ENCODE measurements around the gene MEIKIN.

Gene MEIKIN

DNA sequence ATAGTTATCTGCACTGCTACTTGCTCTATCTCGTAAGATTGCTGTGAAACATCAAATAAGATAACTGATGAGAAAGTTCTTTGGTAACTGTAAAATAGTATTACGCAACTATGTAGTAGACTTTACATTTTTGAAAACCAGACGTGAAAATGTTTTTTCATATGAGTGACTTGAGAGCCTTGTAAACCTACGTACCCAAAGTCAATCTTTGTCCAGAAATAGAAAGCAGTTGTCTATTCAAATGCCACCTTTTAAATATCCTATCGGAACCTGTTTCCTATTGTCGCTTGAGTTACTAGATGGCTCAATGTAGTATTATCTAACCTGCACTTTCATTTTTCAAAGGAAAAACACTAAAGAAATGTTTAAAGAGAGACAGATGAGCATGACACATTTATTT is 150.2 kb downstream of the MEIKIN start:
- H3K27ac ChIP-seq (ENCODE audit: insufficient read depth in 1 of 2, low read depth in 1 of 2, low read length in 2 of 2, poor library complexity in 1 of 2, severe bottlenecking in 2 of 2), result peak overlapping the region; percentile 98 to 99
- H3K4me1 ChIP-seq (ENCODE audit: control extremely low read depth in 1 of 4, control insufficient read depth in 4 of 4, insufficient read depth in 4 of 4, low read length in 3 of 4), result peaks cover 17 to 41% (median 31%) of the 10 kb centered on the region in 4 experiments
- H3K36me3 ChIP-seq (ENCODE audit: control insufficient read depth in 4 of 4, insufficient read depth in 4 of 4, low read length in 3 of 4), result peaks cover 0 to 16% (median 0%) of the 10 kb centered on the region in 4 experiments
- ChIA-PET CTCF (interaction anchor here (0.7 to 1.0 kb wide), 2 partner anchors 21 to 196 kb away, joined by 3 to 4 read pairs; no protein-coding TSS in a partner anchor), POLR2A (interaction anchor here (1.0 kb wide), 1 partner anchor 88 kb away, joined by 3 read pairs; no protein-coding TSS in a partner anchor)
- peak in 1 of 3 donors; percentile 34 for DNase-seq
- H3K27me3 ChIP-seq (replicated peaks in 2 of 5; ENCODE audit: control insufficient read depth in 4 of 5, insufficient read depth in 5 of 5, low read length in 4 of 5), result no peaks in the 10 kb centered on the region
- no peaks in the 10 kb centered on the region for H3K9me3 ChIP-seq (ENCODE audit: control extremely low read depth in 1 of 5, control insufficient read depth in 4 of 5, insufficient read depth in 2 of 5, low read depth in 1 of 5, low read length in 4 of 5)
- peak overlapping the region in 6 of 7 experiments; percentile 86 to 99 (median 94) for H3K4me3 ChIP-seq (ENCODE audit: control insufficient read depth in 1 of 7, extremely low read depth in 1 of 7, insufficient read depth in 4 of 7, low read depth in 2 of 7, low read length in 6 of 7)
- no CpG with 5 or more reads among the region's 6 CpGs for WGBS (ENCODE audit: insufficient coverage)

DNA sequence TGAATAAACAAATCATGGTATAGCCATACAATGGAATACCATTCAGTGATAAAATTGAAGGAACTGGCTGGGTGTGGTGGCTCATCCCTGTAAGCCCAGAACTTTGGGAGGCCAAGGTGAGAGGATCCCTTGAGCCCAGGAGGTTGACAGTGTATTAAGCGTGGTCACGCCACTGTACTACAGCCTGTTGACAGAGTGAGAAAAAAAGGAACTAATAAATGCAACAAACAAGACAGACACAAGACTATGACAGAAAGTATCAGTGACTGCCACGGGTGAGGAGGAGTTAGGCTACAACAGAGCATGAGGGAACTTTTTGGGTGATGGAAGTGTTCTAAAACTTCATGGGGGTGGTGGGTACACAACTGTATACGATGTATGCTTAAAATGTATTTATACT is 150.9 kb downstream of the MEIKIN start:
- peak overlapping the region in 6 of 7 experiments; percentile 86 to 99 (median 94) for H3K4me3 ChIP-seq (ENCODE audit: control insufficient read depth in 1 of 7, extremely low read depth in 1 of 7, insufficient read depth in 4 of 7, low read depth in 2 of 7, low read length in 6 of 7)
- CTCF ChIA-PET, result interaction anchor here (0.7 to 1.0 kb wide), 2 partner anchors 21 to 196 kb away, joined by 3 to 4 read pairs; no protein-coding TSS in a partner anchor
- POLR2A ChIA-PET, result interaction anchor here (1.0 kb wide), 1 partner anchor 88 kb away, joined by 3 read pairs; no protein-coding TSS in a partner anchor
- H3K27me3 ChIP-seq (replicated peaks in 2 of 5; ENCODE audit: control insufficient read depth in 4 of 5, insufficient read depth in 5 of 5, low read length in 4 of 5), result no peaks in the 10 kb centered on the region
- peaks cover 0 to 16% (median 0%) of the 10 kb centered on the region in 4 experiments for H3K36me3 ChIP-seq (ENCODE audit: control insufficient read depth in 4 of 4, insufficient read depth in 4 of 4, low read length in 3 of 4)
- H3K4me1 ChIP-seq (ENCODE audit: control extremely low read depth in 1 of 4, control insufficient read depth in 4 of 4, insufficient read depth in 4 of 4, low read length in 3 of 4), result peaks cover 17 to 41% (median 32%) of the 10 kb centered on the region in 4 experiments
- peak; percentile 38 to 81 (median 73) for DNase-seq
- no peaks in the 10 kb centered on the region for H3K9me3 ChIP-seq (ENCODE audit: control extremely low read depth in 1 of 5, control insufficient read depth in 4 of 5, insufficient read depth in 2 of 5, low read depth in 1 of 5, low read length in 4 of 5)
- 60% methylated on average over 1 of the region's 4 CpGs for WGBS (ENCODE audit: insufficient coverage)
- peak overlapping the region in 1 of 2 experiments; percentile 99 for H3K27ac ChIP-seq (ENCODE audit: insufficient read depth in 1 of 2, low read depth in 1 of 2, low read length in 2 of 2, poor library complexity in 1 of 2, severe bottlenecking in 2 of 2)

DNA sequence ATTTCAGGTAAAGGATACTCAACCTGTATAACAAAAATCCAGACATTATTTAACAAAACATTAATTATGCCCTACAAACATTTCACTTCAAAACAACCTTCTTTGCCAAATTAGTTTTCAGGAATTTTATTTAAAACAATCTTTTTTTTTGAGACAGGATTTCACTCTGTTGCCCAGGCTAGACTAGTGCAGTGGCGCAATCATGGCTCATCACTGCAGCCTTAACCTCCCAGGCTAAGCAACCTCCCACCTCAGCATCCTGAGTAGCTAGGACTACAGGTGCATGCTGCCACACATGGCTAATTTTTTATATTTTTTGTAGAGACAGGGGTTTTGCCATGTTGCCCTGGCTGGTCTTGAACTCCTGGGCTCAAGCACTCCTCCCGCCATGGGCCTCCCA is 152.6 kb downstream of the MEIKIN start:
- no peak overlapping the region for H3K27ac ChIP-seq (ENCODE audit: insufficient read depth in 1 of 2, low read depth in 1 of 2, low read length in 2 of 2, poor library complexity in 1 of 2, severe bottlenecking in 2 of 2)
- H3K4me1 ChIP-seq (ENCODE audit: control extremely low read depth in 1 of 4, control insufficient read depth in 4 of 4, insufficient read depth in 4 of 4, low read length in 3 of 4), result peaks cover 17 to 40% (median 31%) of the 10 kb centered on the region in 4 experiments
- no peak overlapping the region for H3K4me3 ChIP-seq (ENCODE audit: control insufficient read depth in 1 of 7, extremely low read depth in 1 of 7, insufficient read depth in 4 of 7, low read depth in 2 of 7, low read length in 6 of 7)
- no peak for DNase-seq
- WGBS (ENCODE audit: insufficient coverage), result 100% methylated on average over 1 of the region's 2 CpGs
- CTCF ChIA-PET, result interaction anchor here (0.7 to 0.9 kb wide), 3 partner anchors 36 to 217 kb away, joined by 3 to 4 read pairs (median 3); no protein-coding TSS in a partner anchor
- no peaks in the 10 kb centered on the region for H3K27me3 ChIP-seq (replicated peaks in 2 of 5; ENCODE audit: control insufficient read depth in 4 of 5, insufficient read depth in 5 of 5, low read length in 4 of 5)
- peaks cover 0 to 16% (median 0%) of the 10 kb centered on the region in 4 experiments for H3K36me3 ChIP-seq (ENCODE audit: control insufficient read depth in 4 of 4, insufficient read depth in 4 of 4, low read length in 3 of 4)
- POLR2A ChIA-PET, result interaction anchor here (0.5 kb wide), 1 partner anchor 373 kb away, joined by 3 read pairs; no protein-coding TSS in a partner anchor
- no peaks in the 10 kb centered on the region for H3K9me3 ChIP-seq (ENCODE audit: control extremely low read depth in 1 of 5, control insufficient read depth in 4 of 5, insufficient read depth in 2 of 5, low read depth in 1 of 5, low read length in 4 of 5)

DNA sequence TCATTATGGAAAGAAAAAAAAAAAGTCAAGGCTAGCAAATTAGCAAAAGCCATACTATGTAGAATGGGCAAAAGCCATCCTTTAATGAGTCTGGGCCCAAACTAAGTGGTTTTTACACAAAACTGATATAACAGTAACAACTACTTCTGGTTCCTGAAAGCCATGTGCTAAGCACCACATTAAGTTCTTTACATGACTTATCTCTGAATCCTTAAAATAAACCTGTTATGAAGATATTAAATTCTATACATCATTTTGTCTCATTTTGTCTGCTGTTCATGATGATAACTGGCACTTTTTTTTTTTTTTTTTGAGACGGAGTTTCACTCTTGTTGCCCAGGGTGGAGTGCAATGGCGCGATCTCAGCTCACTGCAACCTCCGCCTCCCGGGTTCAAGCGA is 153.6 kb downstream of the MEIKIN start:
- H3K27me3 ChIP-seq (replicated peaks in 2 of 5; ENCODE audit: control insufficient read depth in 4 of 5, insufficient read depth in 5 of 5, low read length in 4 of 5), result no peaks in the 10 kb centered on the region
- no peak overlapping the region for H3K27ac ChIP-seq (ENCODE audit: insufficient read depth in 1 of 2, low read depth in 1 of 2, low read length in 2 of 2, poor library complexity in 1 of 2, severe bottlenecking in 2 of 2)
- no peaks in the 10 kb centered on the region for H3K9me3 ChIP-seq (ENCODE audit: control extremely low read depth in 1 of 5, control insufficient read depth in 4 of 5, insufficient read depth in 2 of 5, low read depth in 1 of 5, low read length in 4 of 5)
- H3K4me1 ChIP-seq (ENCODE audit: control extremely low read depth in 1 of 4, control insufficient read depth in 4 of 4, insufficient read depth in 4 of 4, low read length in 3 of 4), result peaks cover 19 to 39% (median 28%) of the 10 kb centered on the region in 4 experiments
- no peak for DNase-seq
- peaks cover 0 to 16% (median under 1%) of the 10 kb centered on the region in 4 experiments for H3K36me3 ChIP-seq (ENCODE audit: control insufficient read depth in 4 of 4, insufficient read depth in 4 of 4, low read length in 3 of 4)
- WGBS (ENCODE audit: insufficient coverage), result no CpG with 5 or more reads among the region's 6 CpGs
- ChIA-PET POLR2A (interaction anchor here (0.7 kb wide), 1 partner anchor 29 kb away, joined by 3 read pairs; no protein-coding TSS in a partner anchor), CTCF (no interaction called here)
- H3K4me3 ChIP-seq (ENCODE audit: control insufficient read depth in 1 of 7, extremely low read depth in 1 of 7, insufficient read depth in 4 of 7, low read depth in 2 of 7, low read length in 6 of 7), result no peak overlapping the region

DNA sequence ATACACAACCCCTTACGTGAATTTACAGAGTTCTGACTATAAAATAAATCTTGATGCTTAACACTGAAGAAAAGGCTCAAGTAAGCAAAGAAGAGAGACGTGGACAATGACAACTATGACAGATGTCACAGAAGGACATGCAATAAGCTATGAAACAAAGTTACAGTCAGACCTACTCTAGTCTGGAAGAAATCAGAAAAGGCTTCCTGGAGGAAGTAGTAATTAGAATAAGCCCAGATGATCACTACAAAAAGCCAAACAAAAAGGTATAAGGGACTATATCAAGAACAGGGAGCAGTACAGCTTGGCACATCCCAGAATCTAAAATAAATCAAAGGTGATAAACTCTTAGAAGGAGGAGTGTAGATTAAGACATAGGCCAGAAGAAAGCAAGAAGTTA is 154.9 kb downstream of the MEIKIN start:
- ChIA-PET CTCF (no interaction called here), POLR2A (no interaction called here)
- H3K4me3 ChIP-seq (ENCODE audit: control insufficient read depth in 1 of 7, extremely low read depth in 1 of 7, insufficient read depth in 4 of 7, low read depth in 2 of 7, low read length in 6 of 7), result no peak overlapping the region
- H3K4me1 ChIP-seq (ENCODE audit: control extremely low read depth in 1 of 4, control insufficient read depth in 4 of 4, insufficient read depth in 4 of 4, low read length in 3 of 4), result peaks cover 18 to 41% (median 28%) of the 10 kb centered on the region in 4 experiments
- no peaks in the 10 kb centered on the region for H3K27me3 ChIP-seq (replicated peaks in 2 of 5; ENCODE audit: control insufficient read depth in 4 of 5, insufficient read depth in 5 of 5, low read length in 4 of 5)
- WGBS (ENCODE audit: insufficient coverage), result no CpG with 5 or more reads among the region's 2 CpGs
- no peak overlapping the region for H3K27ac ChIP-seq (ENCODE audit: insufficient read depth in 1 of 2, low read depth in 1 of 2, low read length in 2 of 2, poor library complexity in 1 of 2, severe bottlenecking in 2 of 2)
- H3K9me3 ChIP-seq (ENCODE audit: control extremely low read depth in 1 of 5, control insufficient read depth in 4 of 5, insufficient read depth in 2 of 5, low read depth in 1 of 5, low read length in 4 of 5), result no peaks in the 10 kb centered on the region
- DNase-seq, result no peak
- H3K36me3 ChIP-seq (ENCODE audit: control insufficient read depth in 4 of 4, insufficient read depth in 4 of 4, low read length in 3 of 4), result peaks cover 0 to 20% (median under 1%) of the 10 kb centered on the region in 4 experiments

DNA sequence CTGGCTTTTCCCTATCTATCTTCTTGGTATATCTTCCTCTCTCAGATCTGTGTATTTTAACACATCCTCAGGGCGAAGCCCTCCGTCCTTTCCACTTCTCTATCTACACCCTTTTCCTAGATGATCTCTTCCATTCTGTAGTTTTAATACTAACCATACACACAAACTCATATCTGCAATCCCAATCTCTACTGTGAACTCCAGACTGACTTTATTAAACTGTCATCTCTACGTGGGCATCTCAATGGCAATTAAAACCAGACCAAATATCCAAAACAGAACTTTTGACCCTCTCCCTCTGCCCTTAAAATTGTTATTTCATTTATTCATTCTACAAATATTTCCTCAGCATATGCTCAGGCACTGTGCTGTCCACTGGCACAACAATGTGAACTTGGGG is 155.7 kb downstream of the MEIKIN start:
- ChIA-PET POLR2A (no interaction called here), CTCF (no interaction called here)
- peaks cover 13 to 35% (median 26%) of the 10 kb centered on the region in 4 experiments for H3K4me1 ChIP-seq (ENCODE audit: control extremely low read depth in 1 of 4, control insufficient read depth in 4 of 4, insufficient read depth in 4 of 4, low read length in 3 of 4)
- H3K27me3 ChIP-seq (replicated peaks in 2 of 5; ENCODE audit: control insufficient read depth in 4 of 5, insufficient read depth in 5 of 5, low read length in 4 of 5), result no peaks in the 10 kb centered on the region
- WGBS (ENCODE audit: insufficient coverage), result 80% methylated on average over 3 of the region's 3 CpGs
- H3K9me3 ChIP-seq (ENCODE audit: control extremely low read depth in 1 of 5, control insufficient read depth in 4 of 5, insufficient read depth in 2 of 5, low read depth in 1 of 5, low read length in 4 of 5), result no peaks in the 10 kb centered on the region
- peaks cover 0 to 20% (median under 1%) of the 10 kb centered on the region in 4 experiments for H3K36me3 ChIP-seq (ENCODE audit: control insufficient read depth in 4 of 4, insufficient read depth in 4 of 4, low read length in 3 of 4)
- DNase-seq, result no peak
- H3K4me3 ChIP-seq (ENCODE audit: control insufficient read depth in 1 of 7, extremely low read depth in 1 of 7, insufficient read depth in 4 of 7, low read depth in 2 of 7, low read length in 6 of 7), result no peak overlapping the region
- H3K27ac ChIP-seq (ENCODE audit: insufficient read depth in 1 of 2, low read depth in 1 of 2, low read length in 2 of 2, poor library complexity in 1 of 2, severe bottlenecking in 2 of 2), result no peak overlapping the region

DNA sequence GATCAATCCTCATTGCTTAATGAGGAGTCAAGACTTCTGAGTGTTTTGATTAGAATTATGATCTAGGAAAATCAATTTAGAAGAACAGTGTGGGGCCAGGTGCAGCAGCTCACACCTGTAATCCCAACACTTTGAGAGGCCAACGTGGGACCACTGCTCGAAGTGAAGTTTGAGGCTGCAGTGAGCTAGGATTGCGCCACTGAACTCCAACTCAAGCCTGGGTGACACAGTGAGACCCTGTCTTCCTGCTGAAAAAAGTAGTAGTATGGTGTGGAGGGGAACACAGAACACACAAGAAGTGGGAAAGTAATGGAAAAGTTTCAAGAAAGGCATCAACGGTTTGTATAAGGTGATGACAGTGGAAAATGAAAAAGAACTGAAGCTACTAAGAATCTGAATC is 157.7 kb downstream of the MEIKIN start:
- Histone ChIP-seq H3K27me3 (replicated peaks in 2 of 5; ENCODE audit: control insufficient read depth in 4 of 5, insufficient read depth in 5 of 5, low read length in 4 of 5) (no peaks in the 10 kb centered on the region), H3K4me3 (ENCODE audit: control insufficient read depth in 1 of 7, extremely low read depth in 1 of 7, insufficient read depth in 4 of 7, low read depth in 2 of 7, low read length in 6 of 7) (no peak overlapping the region), H3K9me3 (ENCODE audit: control extremely low read depth in 1 of 5, control insufficient read depth in 4 of 5, insufficient read depth in 2 of 5, low read depth in 1 of 5, low read length in 4 of 5) (no peaks in the 10 kb centered on the region), H3K36me3 (ENCODE audit: control insufficient read depth in 4 of 4, insufficient read depth in 4 of 4, low read length in 3 of 4) (peaks cover 0 to 14% (median 2%) of the 10 kb centered on the region in 4 experiments), H3K27ac (ENCODE audit: insufficient read depth in 1 of 2, low read depth in 1 of 2, low read length in 2 of 2, poor library complexity in 1 of 2, severe bottlenecking in 2 of 2) (no peak overlapping the region), H3K4me1 (ENCODE audit: control extremely low read depth in 1 of 4, control insufficient read depth in 4 of 4, insufficient read depth in 4 of 4, low read length in 3 of 4) (peaks cover 3 to 18% (median 13%) of the 10 kb centered on the region in 4 experiments)
- no peak for DNase-seq
- 92% methylated on average over 4 of the region's 4 CpGs for WGBS (ENCODE audit: insufficient coverage)
- ChIA-PET POLR2A (interaction anchor here (0.6 kb wide), 1 partner anchor 204 kb away, joined by 4 read pairs; no protein-coding TSS in a partner anchor), CTCF (interaction anchor here (1.4 to 3.8 kb wide), 2 partner anchors 12 to 31 kb away, joined by 5 to 15 read pairs; no protein-coding TSS in a partner anchor)

Data from common myeloid progenitor, CD34-positive (primary cell).